ENCODE results near the gene CEP131.

CEP131 gene

DNA sequence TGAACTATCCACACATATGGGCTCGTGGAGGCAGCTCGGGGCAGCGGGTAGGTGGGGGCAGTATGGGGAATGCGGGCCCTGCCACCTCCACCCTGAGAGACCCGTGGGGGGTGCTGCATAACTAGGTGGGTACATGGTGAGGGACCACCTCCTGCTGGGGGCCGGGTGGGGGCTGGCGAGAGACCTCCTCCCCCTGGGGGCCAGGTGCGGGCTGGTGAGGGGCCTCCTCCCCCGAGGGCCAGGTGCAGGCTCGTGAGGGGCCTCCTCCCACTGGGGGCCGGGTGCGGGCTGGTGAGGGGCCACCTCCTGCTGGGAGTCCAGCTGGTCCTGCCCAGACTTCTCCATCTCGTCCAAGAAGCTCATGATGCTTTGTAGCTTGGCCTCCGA, 25.4 kb downstream of the CEP131 start:
- in situ Hi-C loops (cut with MboI; ENCODE audit: low sequenced_read_pairs, unreplicated experiment), result no loop called here
- DNase-seq (ENCODE audit: low spot score), result no peak
- TF ChIP-seq, protein P1, sequence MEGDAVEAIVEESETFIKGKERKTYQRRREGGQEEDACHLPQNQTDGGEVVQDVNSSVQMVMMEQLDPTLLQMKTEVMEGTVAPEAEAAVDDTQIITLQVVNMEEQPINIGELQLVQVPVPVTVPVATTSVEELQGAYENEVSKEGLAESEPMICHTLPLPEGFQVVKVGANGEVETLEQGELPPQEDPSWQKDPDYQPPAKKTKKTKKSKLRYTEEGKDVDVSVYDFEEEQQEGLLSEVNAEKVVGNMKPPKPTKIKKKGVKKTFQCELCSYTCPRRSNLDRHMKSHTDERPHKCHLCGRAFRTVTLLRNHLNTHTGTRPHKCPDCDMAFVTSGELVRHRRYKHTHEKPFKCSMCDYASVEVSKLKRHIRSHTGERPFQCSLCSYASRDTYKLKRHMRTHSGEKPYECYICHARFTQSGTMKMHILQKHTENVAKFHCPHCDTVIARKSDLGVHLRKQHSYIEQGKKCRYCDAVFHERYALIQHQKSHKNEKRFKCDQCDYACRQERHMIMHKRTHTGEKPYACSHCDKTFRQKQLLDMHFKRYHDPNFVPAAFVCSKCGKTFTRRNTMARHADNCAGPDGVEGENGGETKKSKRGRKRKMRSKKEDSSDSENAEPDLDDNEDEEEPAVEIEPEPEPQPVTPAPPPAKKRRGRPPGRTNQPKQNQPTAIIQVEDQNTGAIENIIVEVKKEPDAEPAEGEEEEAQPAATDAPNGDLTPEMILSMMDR (IDR thresholded peaks at IDR 0.05; ENCODE audit: borderline replicate concordance, control extremely low read depth, extremely low read depth, insufficient read depth, missing control alignments), result no peak

GRCh38 chr17:81196505-81197408, 26.0 kb downstream of the CEP131 start:
- TF ChIP-seq, protein P1 (IDR thresholded peaks at IDR 0.05; ENCODE audit: borderline replicate concordance, control extremely low read depth, extremely low read depth, insufficient read depth, missing control alignments), result no peak
- no peak for DNase-seq (ENCODE audit: low spot score)
- in situ Hi-C loops (cut with MboI; ENCODE audit: low sequenced_read_pairs, unreplicated experiment), result no loop called here

DNA sequence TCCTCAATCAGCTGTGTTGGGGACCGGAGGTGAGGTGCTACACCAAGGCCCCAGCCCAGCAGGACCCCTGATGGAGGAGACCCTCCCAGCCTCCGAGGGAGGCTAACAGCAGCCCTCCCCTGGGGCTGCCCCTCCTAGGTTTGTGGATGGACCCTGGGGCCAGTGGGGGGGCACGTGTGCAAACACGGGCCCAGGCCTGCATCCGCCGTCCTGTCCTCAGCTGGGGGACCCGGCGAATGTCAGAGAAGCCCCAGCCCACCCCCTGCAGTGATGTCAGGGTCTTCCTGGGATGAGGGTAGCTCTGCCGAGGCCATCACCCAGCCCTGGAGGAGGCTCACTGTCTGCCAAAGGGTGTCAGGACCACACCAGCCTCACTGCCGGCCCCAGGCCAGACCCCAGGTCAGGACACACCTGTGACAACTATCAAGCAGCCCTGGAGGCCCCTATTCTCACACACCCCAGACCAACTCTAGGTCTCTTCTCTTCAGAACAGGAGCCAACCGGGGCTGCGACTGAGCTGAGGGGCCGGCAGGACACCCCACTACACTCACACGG, 26.7 kb downstream of the CEP131 start:
- in situ Hi-C loops (cut with MboI; ENCODE audit: low sequenced_read_pairs, unreplicated experiment), result no loop called here
- TF ChIP-seq, protein P1 (IDR thresholded peaks at IDR 0.05; ENCODE audit: borderline replicate concordance, control extremely low read depth, extremely low read depth, insufficient read depth, missing control alignments), result no peak
- no peak for DNase-seq (ENCODE audit: low spot score)

DNA sequence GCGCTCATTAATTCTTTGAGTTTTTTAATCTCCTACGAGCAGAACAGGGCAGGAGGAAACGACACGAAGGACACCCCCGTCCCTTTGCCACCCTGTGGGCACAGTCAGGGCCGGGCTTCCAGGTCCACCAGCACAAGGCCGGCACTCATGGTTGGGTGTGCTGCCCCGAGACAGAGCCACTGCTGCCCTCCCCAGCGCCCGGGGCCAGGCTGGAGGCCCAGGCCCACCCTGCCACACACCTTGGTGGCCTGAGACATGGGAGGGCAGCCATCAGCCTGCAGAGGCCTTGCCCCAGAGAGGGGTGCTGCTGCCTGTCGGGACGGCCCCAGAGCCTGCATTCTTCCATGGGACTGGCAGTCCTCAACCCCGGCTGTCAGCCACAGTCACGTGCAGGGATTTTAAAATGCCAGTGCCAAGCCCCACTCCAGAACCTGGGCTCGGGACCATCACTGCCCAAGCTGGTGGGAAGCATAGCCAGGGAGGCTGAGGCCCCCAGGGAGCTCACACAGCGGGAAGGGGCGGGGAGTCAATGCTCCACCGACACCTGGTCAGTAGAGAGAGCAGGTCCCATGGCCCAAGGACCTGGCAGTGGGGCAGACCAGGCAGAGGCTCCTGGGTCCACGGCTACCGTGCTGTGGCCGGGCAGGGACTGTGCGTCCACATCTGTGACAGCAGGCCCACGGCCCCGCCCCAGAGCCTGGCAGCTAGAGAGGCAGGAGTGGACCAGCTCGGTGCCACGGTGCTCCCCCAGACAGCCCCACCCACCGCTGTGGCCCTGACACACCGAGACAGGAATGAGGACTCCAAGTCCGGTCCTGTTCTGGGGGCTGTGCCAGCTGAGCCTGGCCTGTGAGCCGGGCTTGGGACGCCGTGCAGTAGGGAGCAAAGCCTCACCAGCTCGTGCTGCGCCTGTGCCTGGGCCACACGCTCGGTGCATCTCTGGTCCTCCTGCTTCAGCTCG, 27.5 kb downstream of the CEP131 start:
- in situ Hi-C loops (cut with MboI; ENCODE audit: low sequenced_read_pairs, unreplicated experiment), result no loop called here
- TF ChIP-seq, protein P1 (IDR thresholded peaks at IDR 0.05; ENCODE audit: borderline replicate concordance, control extremely low read depth, extremely low read depth, insufficient read depth, missing control alignments), result no peak
- no peak for DNase-seq (ENCODE audit: low spot score)

- in situ Hi-C loops (cut with MboI; ENCODE audit: low sequenced_read_pairs, unreplicated experiment), result no loop called here
- TF ChIP-seq, protein P1 (IDR thresholded peaks at IDR 0.05; ENCODE audit: borderline replicate concordance, control extremely low read depth, extremely low read depth, insufficient read depth, missing control alignments), result no peak
- DNase-seq (ENCODE audit: low spot score), result no peak
Measured at GRCh38 chr17:81194225-81194760, 28.5 kb downstream of the CEP131 start.

Data from GM13976 (cell line).